PC-9 (cell line): ENCODE data around the gene ST7.

Source experiments
- CTCF ChIP-seq: fragments of 200-600 bp; sonication (generic); conservative IDR thresholded peaks from 2 replicates; pipeline ENCODE4 v1.6.1; 2017; ENCODE audit warnings: mixed run types, antibody characterized with exemption, mild to moderate bottlenecking, moderate library complexity
- EZH2 ChIP-seq: fragments of 200-600 bp; sonication (generic); IDR thresholded peaks from 2 replicates; pipeline ENCODE4 v1.8.0; 2017; ENCODE audit warnings: antibody characterized with exemption, low read depth

- no peak for TF ChIP-seq CTCF
- TF ChIP-seq EZH2 = no peak
These were observed 321.6 kb downstream of the ST7 start for GRCh38 chr7:117274951-117275350.
